Transverse colon (tissue), 4 donors: Measurements from ENCODE around the gene CXCR1. TPM values are rescaled to one million over a fixed set of nuclear protein-coding genes. Genes with fewer than 3 reads are reported as not detected.

Source experiments
- DNase-seq: peaks from one replicate; pipeline ENCODE4 v3.0.0-alpha.2; 2019
- H3K27ac ChIP-seq, 4 donors: fragments of 200-600 bp; sonication (generic); 2 replicates each; pipeline ENCODE4 v1.5.1; 2016 to 2018; ENCODE audit warnings: inconsistent platforms in 4 of 4
- H3K27me3 ChIP-seq: fragments of 200-600 bp; sonication (generic); 2 replicates; pipeline ENCODE4 v1.5.1; 2017; ENCODE audit warnings: inconsistent platforms
- H3K36me3 ChIP-seq, 4 donors: fragments of 200-600 bp; sonication (generic); 2 replicates each; pipeline ENCODE4 v1.5.1; 2017 to 2019; ENCODE audit warnings: inconsistent platforms in 4 of 4
- H3K4me1 ChIP-seq, 4 donors: fragments of 200-600 bp; sonication (generic); 2 replicates each; pipeline ENCODE4 v1.5.1; 2017 to 2020; ENCODE audit warnings: inconsistent platforms in 4 of 4
- H3K4me3 ChIP-seq, 4 donors: fragments of 200-600 bp; sonication (generic); 1 replicate in 1 of 4; 2 replicates in 3 of 4; pipeline versions ENCODE4 v1.5.1 to v1.6.1; 2017 to 2019; ENCODE audit warnings: inconsistent platforms in 4 of 4
- H3K9me3 ChIP-seq, 2 donors: fragments of 200-600 bp; sonication (generic); 2 replicates each; pipeline ENCODE4 v1.5.1; 2017 to 2019; ENCODE audit warnings: inconsistent platforms in 2 of 2
- CTCF ChIP-seq, 5 experiments: fragments of 200-600 bp in 3 of 5; fragments of 450-650 bp in 2 of 5; sonication (generic) in 3 of 5; IDR thresholded peaks; 1 replicate in 2 of 5; 2 replicates in 3 of 5; pipeline ENCODE4 v1.5.1; 2016 to 2017; ENCODE audit warnings: antibody characterized with exemption in 5 of 5, inconsistent platforms in 3 of 5, mild to moderate bottlenecking in 2 of 5, moderate library complexity in 1 of 5
- EP300 ChIP-seq: sonication (generic); formaldehyde crosslinking; IDR thresholded peaks from one replicate; pipeline ENCODE4 v1.6.1; 2017; ENCODE audit warnings: antibody characterized with exemption, low read depth
- POLR2A ChIP-seq: fragments of 450-650 bp; IDR thresholded peaks from one replicate; pipeline ENCODE4 v1.6.1; 2016; ENCODE audit warnings: antibody characterized with exemption, mild to moderate bottlenecking, moderate library complexity
- POLR2AphosphoS5 ChIP-seq, 3 donors: sonication (generic); formaldehyde crosslinking; IDR thresholded peaks; one replicate each; pipeline ENCODE4 v1.6.1; 2016; ENCODE audit warnings: antibody characterized with exemption in 3 of 3
- WGBS, 2 donors: methylation state at CpG; one replicate each; pipeline ENCODE4 v1.1.5; 2018; ENCODE audit warnings: low coverage in 1 of 2; 5-methylcytosine and 5-hydroxymethylcytosine counted together
- in situ Hi-C, 4 donors: fragments of 200-750 bp; cut with MboI; loops; one replicate each; pipeline versions ENCODE4 v1.15.0 to v1.15.1; 2017; ENCODE audit warnings: low sequenced_read_pairs in 3 of 4, low pct_ligation_motif_present in 1 of 4, low pct_unique_long_range_greater_than_20kb in 1 of 4
- intact Hi-C: fragments of 100-400 bp; cut with DNase I; formaldehyde crosslinking; loops from one replicate; pipeline ENCODE4 v1.15.1; 2023; ENCODE audit warnings: low total_unique reads
- total RNA-seq, 4 donors: library from RNA; depleted of rRNA; stranded (reverse); fragments of >200 nt; gene quantifications; one replicate each; pipeline ENCODE4 v1.1.0, GENCODE V29; 2016

Gene CXCR1
- total RNA-seq, 4 donors from 2014 or later, result 0.14 TPM; not detected in 3

- in situ Hi-C loops, result no loop called here
- H3K27ac ChIP-seq, result no peak overlapping the region
Observed at GRCh38 chr2:218146056-218146455, 20.7 kb downstream of the CXCR1 start.

GRCh38 chr2:218145124-218145523, 21.6 kb downstream of the CXCR1 start:
- intact Hi-C loops, result no loop called here
- in situ Hi-C loops, result no loop called here
- TF ChIP-seq EP300 (peak; percentile 49), CTCF (IDR thresholded peaks at IDR 0.05) (no peak), POLR2A (no peak), POLR2AphosphoS5 (IDR thresholded peaks at IDR 0.05) (no peak)
- peak; percentile 13 for DNase-seq
- WGBS, 2 donors, result 59% methylated on average over 3 of the region's 3 CpGs; no CpG with 5 or more reads in 1 of the 2 donors
- Histone ChIP-seq H3K4me1 (no peaks in the 10 kb centered on the region), H3K9me3 (no peaks in the 10 kb centered on the region), H3K36me3 (no peaks in the 10 kb centered on the region), H3K27ac (no peak overlapping the region), H3K27me3 (peaks cover 5% of the 10 kb centered on the region), H3K4me3 (no peak overlapping the region)

More at GRCh38 chr2:218146056-218146455, 20.7 kb downstream of the CXCR1 start:
- Histone ChIP-seq H3K27me3 (peaks cover 5% of the 10 kb centered on the region), H3K36me3 (no peaks in the 10 kb centered on the region), H3K9me3 (no peaks in the 10 kb centered on the region), H3K4me1 (no peaks in the 10 kb centered on the region), H3K4me3 (no peak overlapping the region)
- TF ChIP-seq CTCF (IDR thresholded peaks at IDR 0.05) (no peak), POLR2A (no peak), EP300 (no peak), POLR2AphosphoS5 (IDR thresholded peaks at IDR 0.05) (no peak)
- intact Hi-C loops, result no loop called here
- DNase-seq, result no peak

- TF ChIP-seq POLR2A, result no peak
- no peak for TF ChIP-seq POLR2AphosphoS5 (IDR thresholded peaks at IDR 0.05)
- TF ChIP-seq CTCF (IDR thresholded peaks at IDR 0.05), result no peak
- TF ChIP-seq EP300, result no peak
- in situ Hi-C loops, result no loop called here
- intact Hi-C loops, result no loop called here
- Histone ChIP-seq H3K36me3 (no peaks in the 10 kb centered on the region), H3K27ac (no peak overlapping the region), H3K9me3 (no peaks in the 10 kb centered on the region), H3K4me1 (no peaks in the 10 kb centered on the region), H3K4me3 (no peak overlapping the region), H3K27me3 (peaks cover 12% of the 10 kb centered on the region)
- no peak for DNase-seq
- 75 to 90% methylated on average over 4 of the region's 4 CpGs for WGBS, 2 donors
Observed at GRCh38 chr2:218138047-218138446, 28.7 kb downstream of the CXCR1 start.

GRCh38 chr2:218137514-218137913, 29.2 kb downstream of the CXCR1 start:
- TF ChIP-seq POLR2A (no peak), EP300 (no peak), POLR2AphosphoS5 (IDR thresholded peaks at IDR 0.05) (no peak), CTCF (IDR thresholded peaks at IDR 0.05) (no peak)

More at GRCh38 chr2:218137514-218137913, 29.2 kb downstream of the CXCR1 start:
- no peak overlapping the region for H3K27ac ChIP-seq
- in situ Hi-C loops (no loop called here), intact Hi-C loops (no loop called here)
- H3K36me3 ChIP-seq, result no peaks in the 10 kb centered on the region
- H3K4me3 ChIP-seq, result no peak overlapping the region
- no peak for DNase-seq
- H3K9me3 ChIP-seq, result no peaks in the 10 kb centered on the region
- H3K4me1 ChIP-seq, result no peaks in the 10 kb centered on the region
- WGBS, 2 donors, result 35% methylated on average over 3 of the region's 3 CpGs; no CpG with 5 or more reads in 1 of the 2 donors
- peaks cover 9% of the 10 kb centered on the region for H3K27me3 ChIP-seq
